Activated T-cell treated with anti-CD3 and anti-CD28 coated beads, Interleukin-2, amount 50 U/mL, for 48 hours (primary cell): ENCODE results near the gene GPR146.
"Not testable (repeated sequence)": the region's sequence is repeated elsewhere in the genome, so short reads cannot be mapped to it uniquely, and the experiment has no call there.

Experiments used
- DNase-seq, 2 experiments: peaks; one replicate each; pipeline ENCODE4 v3.0.0-alpha.2; 2020

Gene GPR146

DNA sequence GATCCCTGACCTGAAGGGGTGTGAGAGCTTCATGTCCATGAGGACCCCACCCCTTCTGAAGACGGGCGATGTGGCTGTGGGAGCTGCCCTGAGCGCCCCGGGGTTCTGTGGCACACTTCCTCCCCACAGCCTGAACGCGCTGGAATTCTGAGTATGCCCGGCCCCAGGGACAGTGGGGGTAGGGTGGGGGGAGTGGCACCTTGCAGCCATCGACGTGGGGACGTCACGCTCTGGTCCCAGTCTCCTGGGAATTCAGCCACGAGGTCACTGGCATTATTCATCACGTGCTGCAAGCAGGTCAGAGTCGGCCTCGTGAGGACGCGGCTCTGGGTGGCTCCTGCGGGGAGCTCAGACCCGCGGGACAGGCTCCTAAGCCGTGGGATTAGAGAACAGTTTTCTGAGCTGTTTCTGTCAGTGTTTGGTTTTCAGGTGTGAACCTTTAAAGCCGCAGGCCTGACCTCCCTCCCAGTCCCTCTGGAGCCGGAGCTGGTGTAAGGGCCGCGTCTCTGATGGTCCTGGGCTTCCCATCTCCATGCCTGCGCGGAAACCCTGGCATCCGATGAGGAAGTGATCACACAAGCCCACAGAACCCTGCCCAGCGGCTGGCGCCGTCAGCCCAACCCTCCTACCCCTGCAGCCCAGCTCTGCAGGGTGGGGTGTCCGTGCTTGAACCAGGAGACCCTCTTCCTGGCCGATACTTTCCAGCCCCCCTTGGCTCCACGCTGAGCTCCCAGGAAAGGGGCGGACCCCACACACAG, 16.1 kb downstream of the GPR146 start:
- DNase-seq: no peak

DNA sequence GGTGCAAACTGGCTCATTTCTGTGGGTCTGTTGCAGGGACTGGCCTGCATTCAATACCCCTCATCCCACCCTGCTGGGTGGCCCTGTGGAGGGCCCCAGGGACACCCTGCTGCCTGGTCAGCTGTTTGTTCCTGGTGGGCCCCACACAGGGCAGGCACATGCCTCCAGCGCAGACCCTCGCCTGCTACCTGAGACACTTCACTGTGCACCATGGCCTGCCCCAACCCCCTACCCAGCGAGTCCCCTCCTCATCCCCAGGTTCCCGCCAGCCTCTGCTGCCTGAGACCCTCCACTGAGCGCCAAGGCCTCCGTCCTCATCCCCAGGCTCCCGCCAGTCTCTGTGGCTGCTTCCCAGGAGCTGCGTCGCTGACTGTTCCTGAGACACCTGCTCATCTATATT, 16.8 kb downstream of the GPR146 start:
- no peak for DNase-seq

DNA sequence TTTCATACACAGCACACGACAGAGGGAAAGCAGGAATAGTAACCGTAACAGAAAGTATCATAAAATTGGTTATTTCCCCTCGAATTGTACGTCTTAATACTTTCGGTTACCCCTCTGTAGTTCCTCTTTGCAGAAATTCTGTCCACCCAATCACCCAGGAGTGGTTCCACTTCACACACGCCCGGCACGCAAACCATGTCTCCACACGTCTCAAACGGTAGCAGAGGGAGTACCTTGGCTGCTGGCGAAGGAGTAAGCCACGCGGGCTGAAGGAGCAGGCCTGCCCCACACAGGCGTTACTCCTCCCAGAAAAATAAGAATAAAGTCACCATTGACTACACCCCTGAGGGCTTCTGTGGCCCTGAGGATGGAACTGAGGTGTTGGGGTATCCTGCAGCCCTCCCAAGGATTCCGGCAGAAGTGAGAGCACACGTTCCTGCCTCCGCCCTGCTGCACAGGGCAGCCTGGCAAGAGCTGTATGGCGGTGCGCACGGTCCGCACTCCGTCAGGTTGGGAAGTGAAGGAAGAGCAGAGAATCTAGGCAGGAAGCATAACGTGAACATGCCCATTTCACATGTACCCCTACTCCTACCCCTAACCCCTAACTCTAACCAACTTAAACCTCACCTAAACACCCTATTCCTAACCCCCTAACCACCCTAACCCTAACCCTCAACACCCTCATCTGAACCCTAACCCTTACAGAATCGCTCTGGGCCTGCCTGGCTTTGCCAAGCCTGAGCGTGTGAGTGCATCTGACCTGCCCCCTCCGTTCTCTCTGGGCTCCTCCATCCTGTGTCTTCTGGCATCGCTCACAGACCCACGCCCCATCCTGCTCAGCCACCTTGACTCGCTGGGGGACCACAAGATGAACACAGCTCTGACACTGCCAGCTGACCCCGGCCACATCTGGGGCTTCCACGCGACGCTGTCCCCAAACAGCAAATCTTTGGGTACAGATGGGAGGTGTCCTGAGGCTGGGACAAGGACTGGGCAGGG, 18.2 kb downstream of the GPR146 start:
- no peak for DNase-seq

DNA sequence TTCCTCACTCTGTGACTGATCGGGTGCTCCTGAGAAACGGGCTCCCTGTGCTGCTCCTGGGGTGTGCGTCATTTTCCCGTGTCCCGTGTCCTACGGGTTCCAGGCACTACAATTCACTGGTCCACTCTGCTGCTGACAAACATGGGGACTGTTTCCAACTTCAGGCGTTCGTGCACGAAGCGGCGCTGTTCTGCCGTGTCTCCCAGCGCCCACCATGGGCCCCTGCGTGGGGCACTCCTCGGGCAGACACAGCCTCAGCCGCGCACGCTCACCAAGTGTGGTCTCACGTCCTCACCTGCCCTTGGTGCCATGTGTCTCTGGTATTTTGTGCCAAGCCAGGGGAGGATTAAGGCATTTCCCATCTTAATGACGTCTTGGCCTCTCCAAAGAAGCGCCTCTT, 19.0 kb downstream of the GPR146 start:
- no peak for DNase-seq

DNA sequence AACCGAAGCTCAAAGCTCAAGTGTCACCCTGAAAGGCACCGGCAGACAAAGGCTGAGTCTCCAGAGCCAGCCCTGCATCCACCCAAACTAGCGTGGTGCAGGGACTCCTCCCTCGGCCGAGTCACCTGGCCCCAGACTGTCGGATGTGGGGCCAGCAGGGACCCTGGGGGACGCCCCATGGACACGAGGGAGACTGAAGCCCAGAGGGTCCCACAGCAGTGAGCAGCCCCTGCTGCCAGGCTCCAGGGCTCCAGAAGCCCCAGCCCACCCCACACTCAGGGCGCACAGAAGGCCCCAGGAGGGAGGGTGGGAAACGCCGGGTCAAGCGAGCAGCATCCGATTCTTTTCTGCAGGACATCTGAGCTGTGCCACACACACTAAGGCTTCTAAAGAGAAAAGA, 20.2 kb downstream of the GPR146 start:
- DNase-seq: no peak

DNA sequence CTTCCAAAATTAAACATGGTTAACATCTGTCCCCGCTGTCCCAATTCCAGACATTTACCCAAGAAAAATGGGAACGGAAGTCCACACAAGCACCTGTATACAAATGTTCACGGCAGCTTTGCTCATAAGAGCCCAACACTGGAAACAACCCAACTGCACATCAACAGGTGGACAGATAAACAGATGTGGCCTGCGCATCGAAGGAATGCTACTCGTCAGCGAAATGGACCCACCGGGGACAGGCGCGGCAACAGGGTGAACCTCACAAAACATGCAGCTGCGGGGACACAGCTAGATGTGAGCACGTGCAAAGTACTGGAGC, 20.9 kb downstream of the GPR146 start:
- no peak for DNase-seq

DNA sequence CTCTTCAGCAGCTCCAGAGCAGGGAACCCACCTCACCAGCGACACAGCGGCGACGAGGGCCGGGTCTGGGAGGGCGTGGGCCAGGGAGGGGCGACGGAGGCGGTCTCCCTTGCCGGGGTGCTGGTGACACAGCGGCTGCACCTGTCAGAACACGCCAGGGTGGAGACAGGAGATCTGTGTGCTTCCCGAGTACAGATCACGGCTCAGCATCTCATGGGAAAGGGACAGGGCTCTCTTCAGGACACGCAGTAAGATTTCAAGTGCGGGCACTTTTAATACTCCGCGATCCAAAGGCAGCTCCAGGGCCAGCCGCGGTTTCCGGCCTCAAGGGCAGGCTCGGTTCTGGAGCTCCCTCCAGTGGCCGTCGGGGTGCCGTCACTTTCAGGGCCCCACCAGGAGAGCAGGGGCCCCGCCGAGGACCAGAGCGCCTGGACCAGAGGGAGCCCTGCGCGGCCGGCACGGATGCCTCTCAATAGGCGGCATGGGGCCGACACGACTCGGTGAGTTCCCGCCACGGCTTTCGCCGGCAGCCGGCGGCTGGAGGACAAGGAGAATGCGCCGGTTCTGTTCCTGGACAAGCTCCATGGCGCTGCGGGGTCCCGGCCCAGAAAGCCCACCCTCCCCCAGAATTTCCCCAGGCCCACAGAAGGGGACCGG, 21.4 kb downstream of the GPR146 start:
- DNase-seq: peak; percentile 88 to 90

DNA sequence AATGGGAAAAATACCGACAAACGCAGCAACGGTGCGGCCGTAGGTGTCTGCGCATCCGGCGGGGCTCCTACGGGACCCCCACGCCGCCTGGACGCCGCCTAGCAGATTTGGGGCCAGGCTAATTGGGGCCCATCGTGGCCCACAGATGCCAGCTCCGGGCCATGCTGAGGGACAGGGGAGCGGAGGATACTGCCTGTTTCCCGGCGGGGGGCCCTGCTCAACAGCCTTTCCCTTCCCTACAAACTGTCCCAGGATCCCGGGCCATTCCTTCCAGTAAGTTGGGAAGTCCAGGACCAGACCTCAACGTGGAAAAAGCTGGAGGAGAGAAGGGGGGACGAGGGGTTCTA, 21.9 kb downstream of the GPR146 start:
- no peak for DNase-seq

DNA sequence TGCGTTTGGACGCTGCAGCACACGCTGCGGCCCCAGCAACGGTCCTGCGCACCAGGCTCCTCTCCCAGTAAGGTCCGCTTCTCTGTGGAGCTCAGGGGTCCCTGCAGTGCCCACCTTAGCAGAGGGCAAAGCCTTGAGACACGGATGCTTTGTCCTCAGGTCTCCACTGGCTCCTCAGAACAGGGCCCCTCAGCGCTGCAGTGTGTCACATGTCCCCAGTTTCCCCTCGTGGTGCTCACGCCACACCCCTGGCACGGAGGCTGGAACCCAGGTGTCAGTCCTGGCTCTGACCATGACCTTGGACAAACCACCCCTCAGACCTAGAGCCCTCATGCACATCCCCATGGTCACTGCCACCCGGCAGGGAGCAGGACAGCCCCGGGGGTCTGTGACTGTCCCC, 23.7 kb downstream of the GPR146 start:
- DNase-seq: no peak

DNA sequence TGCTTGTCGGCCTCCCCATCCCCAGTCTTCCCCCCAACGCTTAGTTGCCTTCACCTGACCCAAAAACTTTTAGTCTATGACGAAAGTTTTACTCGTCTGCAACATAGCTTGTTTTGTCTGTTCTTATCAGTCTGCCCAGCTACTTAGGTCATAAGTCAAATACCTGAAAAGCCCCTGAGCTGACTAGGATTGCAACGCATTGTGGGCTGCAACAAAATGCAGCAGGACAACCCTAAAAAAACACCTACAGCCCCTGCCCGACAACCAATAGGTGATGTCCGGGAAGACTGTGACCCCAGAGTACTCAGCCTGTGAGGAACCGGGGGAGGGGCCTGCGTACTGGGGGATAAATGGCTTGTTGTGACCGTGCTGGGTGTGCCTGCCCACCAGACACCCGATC, 24.3 kb downstream of the GPR146 start:
- no peak for DNase-seq

DNA sequence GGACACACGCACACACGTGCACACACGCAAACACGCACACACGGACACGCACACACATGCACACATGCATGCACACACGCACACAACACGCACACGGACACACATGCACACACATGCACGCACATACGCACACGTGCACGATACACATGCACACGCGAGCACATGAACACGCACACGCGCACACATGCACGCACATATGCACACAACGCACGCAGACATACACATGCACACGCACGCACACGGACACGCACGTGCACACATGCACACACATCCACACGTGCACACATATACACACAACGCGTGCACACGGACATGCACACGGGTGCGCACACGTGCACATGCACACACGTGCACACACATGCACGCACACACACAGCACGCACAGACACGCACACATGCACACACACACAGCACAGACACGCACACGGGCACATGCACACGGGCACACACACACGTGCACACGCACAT, 26.2 kb downstream of the GPR146 start:
- no peak for DNase-seq

DNA sequence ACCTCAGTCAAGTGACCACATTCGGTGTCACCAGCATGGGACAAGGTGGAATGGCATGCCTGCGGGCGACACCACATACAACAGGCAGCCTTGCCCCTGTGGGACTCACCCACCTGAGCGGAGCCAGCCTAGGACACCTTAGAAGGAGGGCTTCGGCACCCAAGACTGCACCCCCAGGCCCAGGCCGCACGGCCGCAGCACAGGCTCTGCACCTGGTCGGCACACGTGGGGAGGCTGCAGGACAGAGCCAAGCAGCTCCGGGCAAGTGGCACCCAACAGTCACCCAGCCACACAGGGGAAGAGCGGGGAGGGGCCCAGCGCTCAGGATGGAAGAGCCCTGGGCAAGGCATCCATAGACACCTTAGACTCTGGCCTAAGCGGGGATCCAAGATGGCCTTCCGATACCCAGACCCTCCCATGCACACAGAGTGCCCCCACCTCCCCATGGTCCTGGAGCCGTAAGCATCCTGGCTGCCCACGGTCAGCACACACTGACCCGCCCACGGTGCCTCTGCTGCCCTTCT, 27.4 kb downstream of the GPR146 start:
- DNase-seq: no peak

DNA sequence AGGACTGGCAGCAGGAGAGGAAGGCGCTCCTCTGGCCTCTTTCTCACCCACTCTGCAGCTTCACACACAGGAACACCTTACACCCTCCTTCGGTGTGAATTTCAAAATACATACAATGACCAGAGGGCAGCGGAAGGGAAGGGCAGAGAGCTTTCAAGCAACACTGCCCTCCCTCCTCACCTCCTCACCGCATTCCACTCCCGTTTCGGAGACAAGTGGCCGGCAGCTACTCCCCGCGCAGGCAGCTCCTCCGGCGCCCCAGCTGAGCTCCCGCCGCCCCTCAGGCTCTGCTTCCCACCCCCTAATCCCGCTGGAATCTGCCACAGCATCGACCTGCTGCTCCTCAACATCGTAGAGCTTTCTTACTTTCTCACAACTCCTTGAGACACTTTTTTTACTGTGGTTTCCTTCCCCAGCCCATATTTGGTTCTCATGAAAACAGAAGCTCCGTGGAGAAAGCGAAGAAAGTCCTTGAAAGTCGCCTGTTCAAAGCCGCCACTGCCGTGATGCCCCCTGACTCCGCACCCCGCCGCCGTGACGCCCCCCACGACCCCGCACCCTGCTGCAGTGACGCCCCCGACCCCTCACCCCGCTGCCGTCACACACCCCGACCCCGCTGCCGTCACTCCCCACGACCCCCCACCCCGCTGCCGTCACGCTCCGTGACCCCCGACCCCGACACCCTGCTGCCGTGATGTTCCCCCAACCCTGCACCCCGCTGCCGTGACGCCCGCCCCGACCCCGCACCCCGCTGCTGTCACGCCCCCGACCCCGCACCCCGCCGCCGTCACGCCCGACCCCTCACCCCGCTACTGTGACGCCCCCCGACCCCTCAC, 29.0 kb downstream of the GPR146 start:
- no peak for DNase-seq

DNA sequence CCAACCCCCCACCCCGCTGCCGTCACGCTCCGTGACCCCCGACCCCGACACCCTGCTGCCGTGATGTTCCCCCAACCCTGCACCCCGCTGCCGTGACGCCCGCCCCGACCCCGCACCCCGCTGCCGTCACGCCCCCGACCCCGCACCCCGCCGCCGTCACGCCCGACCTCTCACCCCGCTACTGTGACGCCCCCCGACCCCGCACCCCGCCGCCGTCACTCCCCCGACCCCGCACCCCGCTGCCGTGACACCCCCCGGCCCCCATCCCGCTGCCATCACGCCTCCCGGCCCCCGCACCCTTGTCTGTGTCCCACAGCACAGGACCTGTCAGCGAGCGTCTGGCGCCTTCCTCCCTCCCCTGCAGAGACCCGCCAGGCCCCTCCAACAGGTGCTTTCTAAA, 29.7 kb downstream of the GPR146 start:
- DNase-seq: not testable (repeated sequence)

DNA sequence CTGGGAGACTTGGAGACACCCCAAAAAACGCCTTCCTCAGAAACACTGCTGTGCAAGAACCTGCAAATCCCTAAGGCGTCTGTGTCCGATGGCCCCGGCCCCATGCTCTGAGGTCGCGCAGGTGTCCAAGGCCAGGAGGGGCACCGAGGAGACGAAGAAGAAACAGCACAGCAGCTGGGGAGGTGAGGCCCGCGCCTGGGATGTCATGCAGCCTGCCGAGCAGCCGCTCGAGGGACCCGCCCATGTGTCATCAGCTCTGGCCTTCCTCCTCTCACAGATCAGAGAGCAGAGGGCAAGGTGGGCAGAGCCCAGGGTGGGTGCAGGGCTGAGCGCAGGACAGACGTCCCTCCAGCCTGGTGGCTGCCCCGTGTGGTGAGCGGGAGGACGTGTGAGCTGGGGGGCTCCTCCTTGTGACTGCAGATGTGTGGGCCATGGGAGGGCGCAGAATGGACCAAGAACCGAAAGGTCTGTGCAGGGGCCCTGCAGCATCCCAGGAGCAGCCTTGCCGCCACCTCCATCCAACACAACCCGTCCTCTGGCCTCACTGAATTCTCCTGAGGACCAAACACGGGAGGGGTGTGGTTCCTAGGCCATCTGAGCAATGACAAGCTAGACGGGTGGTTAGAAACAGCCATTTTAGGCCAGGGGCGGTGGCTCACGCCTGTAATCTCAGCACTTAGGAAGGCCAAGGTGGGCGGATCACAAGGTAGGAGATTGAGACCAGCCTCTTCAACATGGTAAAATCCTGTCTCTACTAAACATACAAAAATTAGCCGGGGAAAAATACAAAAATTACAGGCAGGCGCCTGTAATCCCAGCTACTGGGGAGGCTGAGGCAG, 30.5 kb downstream of the GPR146 start:
- DNase-seq: no peak

DNA sequence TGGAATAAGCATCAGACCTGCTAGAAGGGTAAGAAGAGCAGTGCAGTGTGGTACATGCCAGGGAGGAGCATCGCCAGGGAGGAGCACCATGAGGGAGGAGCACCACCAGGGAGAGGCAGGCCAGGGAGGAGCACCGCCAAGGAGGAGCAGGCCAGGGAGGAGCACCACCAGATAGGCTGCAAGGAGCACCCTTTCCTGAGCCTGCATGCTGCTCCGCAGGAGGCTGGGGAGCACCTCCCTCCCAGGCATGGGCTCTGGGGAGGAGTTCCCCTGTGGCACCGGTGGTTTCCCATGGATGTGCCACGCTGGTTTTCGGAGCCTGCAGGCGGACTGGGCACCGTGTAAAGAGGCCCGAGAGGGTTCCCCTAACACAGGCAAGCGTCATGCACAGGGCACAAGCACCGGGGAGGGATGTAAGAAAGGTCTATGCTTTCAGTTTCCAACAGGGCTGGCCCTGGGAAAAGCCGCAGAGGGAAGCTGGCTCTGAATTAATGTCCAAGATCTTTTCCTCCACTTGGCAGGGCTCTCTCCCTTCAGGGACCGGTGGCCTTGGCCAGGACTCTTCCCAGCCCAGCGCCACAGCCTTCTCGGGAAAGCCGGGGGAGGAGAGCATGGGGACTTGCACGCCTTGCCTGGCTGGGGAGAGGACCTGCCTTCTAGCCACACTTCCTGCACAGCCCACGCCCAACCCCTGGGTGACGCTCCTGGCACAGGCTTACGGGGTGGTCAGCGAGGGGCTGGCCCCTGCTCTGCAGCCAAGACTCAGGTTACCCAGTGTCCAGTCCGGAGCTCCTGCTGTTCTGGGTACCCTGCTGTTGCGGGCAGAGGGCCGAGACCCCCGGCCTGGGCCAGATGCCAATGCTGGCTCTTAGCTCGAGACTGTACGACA, 32.1 kb downstream of the GPR146 start:
- no peak for DNase-seq

DNA sequence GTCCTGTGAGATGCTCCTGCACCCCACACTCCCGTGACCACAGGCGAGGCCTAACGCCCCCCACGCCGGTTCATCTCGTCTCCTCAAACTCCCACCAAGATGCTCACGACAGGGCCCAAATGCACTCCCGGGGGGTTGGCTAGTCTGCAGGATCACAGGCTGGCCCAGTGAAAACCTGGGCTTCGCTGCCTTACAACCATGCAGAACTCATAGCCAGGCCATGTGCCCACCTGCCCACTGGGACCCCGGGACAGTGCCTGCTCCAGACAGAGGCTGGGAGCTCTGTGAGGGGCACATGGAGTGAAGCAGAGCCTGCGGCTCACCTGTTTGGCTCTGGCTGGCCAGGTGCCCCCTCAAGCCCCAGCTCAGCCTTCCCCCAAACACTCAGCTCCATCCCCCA, 34.2 kb downstream of the GPR146 start:
- DNase-seq: no peak

DNA sequence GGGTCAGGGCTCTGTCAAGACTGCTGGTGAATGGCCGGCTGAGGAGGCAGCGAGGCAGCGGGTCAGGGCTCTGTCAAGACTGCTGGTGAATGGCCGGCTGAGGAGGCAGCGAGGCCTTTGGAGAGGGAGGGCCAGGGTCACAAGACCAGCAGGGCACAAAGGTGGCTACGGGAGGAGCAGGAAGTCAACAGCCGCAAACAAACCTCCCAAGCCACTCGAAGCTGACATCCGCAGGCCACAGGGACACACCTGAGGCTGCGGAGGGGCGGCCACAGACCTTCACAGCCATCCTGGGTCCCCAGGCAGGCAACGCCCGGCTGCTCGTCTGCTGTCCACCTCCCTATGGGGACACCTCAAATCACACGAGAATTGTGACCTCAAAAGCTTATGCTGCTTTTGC, 34.6 kb downstream of the GPR146 start:
- no peak for DNase-seq

DNA sequence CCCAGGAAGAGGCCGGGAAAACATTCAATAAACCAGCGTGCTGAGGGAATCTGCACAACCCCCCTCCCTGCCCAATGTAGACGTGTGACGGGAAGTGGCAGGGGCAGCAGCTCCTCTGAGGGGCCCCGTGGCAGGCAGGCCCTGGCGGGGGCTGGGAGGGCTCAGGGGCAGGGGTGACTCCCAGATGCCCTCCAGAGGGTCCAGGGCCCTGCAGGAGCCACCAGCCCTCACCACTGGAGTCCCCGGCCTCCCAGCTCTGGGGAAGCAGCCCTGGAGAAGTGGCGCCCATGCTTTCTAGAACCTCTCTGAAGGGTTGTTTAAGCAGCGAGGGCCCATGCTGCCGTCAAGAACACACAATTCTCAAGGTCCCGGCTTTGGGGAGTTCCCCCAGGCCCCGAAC, 35.2 kb downstream of the GPR146 start:
- DNase-seq: no peak

DNA sequence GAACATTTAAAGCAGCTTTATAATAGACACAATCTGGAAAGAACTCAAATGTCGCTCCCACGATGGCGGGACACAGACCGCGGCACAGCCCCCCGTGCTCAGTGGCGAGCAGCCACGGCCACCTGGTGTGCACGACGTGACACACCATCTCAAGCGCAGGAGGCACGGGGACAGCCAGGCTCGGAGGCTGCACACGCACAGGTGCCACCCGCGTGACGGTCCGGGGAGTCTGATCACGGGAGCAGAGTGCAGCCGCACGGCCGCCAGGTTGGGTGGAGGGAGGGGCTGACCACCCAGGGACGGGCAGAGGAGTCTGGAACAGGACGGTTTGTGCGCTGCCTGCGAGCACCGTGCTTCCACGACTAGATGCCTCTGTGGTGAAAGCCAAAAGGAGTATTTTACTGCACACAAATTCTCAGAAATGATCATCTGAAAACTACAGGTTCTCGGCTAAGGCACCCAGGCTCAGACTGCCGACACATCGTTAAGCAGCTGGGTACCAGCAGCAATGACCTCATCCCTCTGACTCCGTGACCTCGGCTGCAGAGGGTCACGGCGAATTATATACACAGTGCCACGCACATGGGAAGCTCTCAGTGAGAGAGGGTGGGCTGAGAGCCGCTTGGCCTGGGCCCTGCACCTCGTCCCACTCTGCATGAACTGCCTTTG, 36.0 kb downstream of the GPR146 start:
- DNase-seq: no peak
